ENCODE results near the gene PDLIM7. TPM values are rescaled to one million over a fixed set of nuclear protein-coding genes. Genes with fewer than 3 reads are reported as not detected.
A peak's percentile ranks its signal among the peaks of the same experiment; 100 is the strongest.

The PDLIM7 gene
- total RNA-seq, 2 experiments from 2014 or later: 38.8 to 58.0 TPM

DNA sequence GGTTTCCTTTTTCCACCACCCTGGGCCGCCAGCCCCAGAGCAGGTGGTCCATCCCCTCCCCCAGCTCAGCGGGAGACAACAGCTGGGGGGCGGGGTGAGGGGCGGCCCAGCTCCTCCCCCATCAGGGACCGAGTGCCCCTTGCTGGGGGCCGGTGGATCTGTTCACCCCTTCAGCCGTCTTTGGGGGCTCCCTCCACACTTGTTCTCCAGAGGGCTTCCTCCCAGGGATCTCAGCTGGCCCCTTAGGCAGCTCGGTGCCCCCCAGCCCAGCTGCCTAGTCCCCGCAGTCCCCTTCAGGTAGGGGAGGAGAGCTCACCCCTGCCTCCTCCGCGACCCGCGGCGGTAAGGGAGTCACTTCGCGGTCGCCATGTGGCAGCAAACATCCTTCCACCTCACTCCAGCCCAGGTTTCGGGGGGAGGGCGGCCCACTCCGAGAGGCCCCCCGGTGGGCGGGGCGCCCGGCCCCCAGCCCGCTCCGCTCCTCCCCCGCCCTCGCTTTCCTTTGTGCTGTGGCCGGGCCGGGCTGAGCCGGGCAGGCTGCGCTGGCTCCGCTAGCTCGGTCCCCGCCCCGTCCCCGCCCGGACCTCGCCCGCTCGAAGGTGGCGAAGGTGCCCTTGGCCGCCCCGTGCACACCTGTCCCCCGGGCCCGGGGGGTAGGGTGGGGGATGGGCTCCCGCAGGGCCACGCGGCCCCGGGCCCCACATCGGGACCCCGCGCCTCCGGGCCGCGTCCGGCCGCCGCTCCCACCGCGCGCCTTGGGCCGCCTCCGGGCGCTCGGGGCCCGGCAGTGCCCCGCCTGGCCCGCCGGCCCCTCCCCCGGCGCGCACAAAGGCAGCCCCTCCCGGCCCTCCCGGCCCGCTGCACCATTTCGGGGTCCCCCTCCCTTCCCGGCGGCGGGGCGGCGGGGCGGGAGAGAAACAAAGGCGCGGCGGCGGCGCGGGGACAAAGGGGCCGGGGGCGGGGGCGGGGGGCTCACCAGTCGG is 24.7 kb downstream of the PDLIM7 start:
- Histone ChIP-seq H3K9me3 (ENCODE audit: low read length) (no peaks in the 10 kb centered on the region), H3K4me2 (ENCODE audit: low read length) (peak overlapping the region; percentile 67), H3K79me2 (ENCODE audit: insufficient read depth, low read depth, low read length) (no peaks in the 10 kb centered on the region), H3K4me3 (ENCODE audit: low read depth, low read length, poor library complexity, severe bottlenecking) (peak overlapping the region; percentile 65), H3K36me3 (ENCODE audit: insufficient read depth, low read length) (no peaks in the 10 kb centered on the region), H3K9me2 (ENCODE audit: insufficient read depth, low read length) (no peaks in the 10 kb centered on the region), H3K4me1 (ENCODE audit: insufficient read depth, low read length, poor library complexity, severe bottlenecking) (peaks cover 10% of the 10 kb centered on the region), H4K20me1 (ENCODE audit: insufficient read depth, low read length) (no peaks in the 10 kb centered on the region), H3K27ac (ENCODE audit: low read depth, low read length, poor library complexity, severe bottlenecking) (peak overlapping the region; percentile 0), H2AFZ (ENCODE audit: low read length) (no peak overlapping the region)
- CTCF ChIA-PET (ENCODE audit: unreplicated experiment): interaction anchor here (0.5 to 1.1 kb wide), 4 partner anchors 22 to 140 kb away, joined by 3 to 4 read pairs (median 3); no protein-coding TSS in a partner anchor
- TF ChIP-seq, protein P1, sequence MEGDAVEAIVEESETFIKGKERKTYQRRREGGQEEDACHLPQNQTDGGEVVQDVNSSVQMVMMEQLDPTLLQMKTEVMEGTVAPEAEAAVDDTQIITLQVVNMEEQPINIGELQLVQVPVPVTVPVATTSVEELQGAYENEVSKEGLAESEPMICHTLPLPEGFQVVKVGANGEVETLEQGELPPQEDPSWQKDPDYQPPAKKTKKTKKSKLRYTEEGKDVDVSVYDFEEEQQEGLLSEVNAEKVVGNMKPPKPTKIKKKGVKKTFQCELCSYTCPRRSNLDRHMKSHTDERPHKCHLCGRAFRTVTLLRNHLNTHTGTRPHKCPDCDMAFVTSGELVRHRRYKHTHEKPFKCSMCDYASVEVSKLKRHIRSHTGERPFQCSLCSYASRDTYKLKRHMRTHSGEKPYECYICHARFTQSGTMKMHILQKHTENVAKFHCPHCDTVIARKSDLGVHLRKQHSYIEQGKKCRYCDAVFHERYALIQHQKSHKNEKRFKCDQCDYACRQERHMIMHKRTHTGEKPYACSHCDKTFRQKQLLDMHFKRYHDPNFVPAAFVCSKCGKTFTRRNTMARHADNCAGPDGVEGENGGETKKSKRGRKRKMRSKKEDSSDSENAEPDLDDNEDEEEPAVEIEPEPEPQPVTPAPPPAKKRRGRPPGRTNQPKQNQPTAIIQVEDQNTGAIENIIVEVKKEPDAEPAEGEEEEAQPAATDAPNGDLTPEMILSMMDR (conservative IDR thresholded peaks at IDR 0.05; ENCODE audit: low read length): no peak
- TF ChIP-seq EZH2phosphoT487 (IDR thresholded peaks at IDR 0.05; ENCODE audit: borderline replicate concordance, low read depth, low read length): no peak
- POLR2A ChIA-PET: interaction anchor here (0.6 to 0.8 kb wide), 2 partner anchors 29 to 47 kb away, joined by 3 read pairs; partner anchors contain the start of gene GRK6
- intact Hi-C loops (cut with micrococcal nuclease; ENCODE audit: unreplicated experiment): no loop called here
- no TSS peak for BruUV-seq (replicated peaks)
- DNase-seq (ENCODE audit: low spot score): peak; percentile 45

DNA sequence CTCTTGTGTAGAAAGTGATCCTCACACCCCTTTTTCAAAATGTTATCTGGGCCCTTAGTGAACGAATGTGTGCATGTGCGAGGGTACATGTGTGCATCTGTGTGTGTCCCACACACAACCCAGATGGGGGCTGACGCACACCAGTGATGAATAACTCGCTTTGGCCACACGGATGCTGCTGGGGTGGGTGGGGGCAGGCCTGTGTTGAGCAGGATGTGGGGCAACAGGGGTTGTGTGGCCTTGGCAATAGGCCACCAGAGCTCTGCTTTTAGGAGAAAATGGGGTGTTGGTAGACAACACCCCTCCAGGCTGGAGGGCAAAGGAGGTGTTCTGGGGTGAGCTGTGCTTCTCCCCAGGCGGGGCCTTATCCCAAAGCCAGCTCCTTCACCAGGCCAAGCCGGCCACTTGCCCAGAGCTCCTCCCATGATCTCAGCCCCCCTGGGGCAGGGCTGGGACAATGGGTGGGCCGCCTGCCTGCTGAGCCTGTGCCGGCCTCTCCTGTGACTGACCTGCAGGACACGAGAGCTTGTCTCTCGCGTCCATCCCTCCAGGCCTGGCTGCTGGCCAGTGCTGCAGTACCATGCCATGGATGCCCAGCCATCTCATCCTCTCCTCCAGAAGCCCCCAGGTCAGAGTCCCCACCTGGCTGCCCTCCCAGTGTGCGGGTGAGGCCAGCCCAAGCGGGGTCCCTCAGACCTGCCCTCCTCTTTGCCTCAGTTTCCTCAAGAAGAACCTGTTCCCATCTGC is 25.6 kb downstream of the PDLIM7 start:
- Histone ChIP-seq H3K27ac (ENCODE audit: low read depth, low read length, poor library complexity, severe bottlenecking) (no peak overlapping the region), H3K4me2 (ENCODE audit: low read length) (peak overlapping the region; percentile 67), H3K36me3 (ENCODE audit: insufficient read depth, low read length) (no peaks in the 10 kb centered on the region), H3K4me3 (ENCODE audit: low read depth, low read length, poor library complexity, severe bottlenecking) (peak overlapping the region; percentile 65), H4K20me1 (ENCODE audit: insufficient read depth, low read length) (no peaks in the 10 kb centered on the region), H3K9me3 (ENCODE audit: low read length) (no peaks in the 10 kb centered on the region), H2AFZ (ENCODE audit: low read length) (no peak overlapping the region), H3K79me2 (ENCODE audit: insufficient read depth, low read depth, low read length) (no peaks in the 10 kb centered on the region), H3K9me2 (ENCODE audit: insufficient read depth, low read length) (no peaks in the 10 kb centered on the region), H3K4me1 (ENCODE audit: insufficient read depth, low read length, poor library complexity, severe bottlenecking) (peaks cover 10% of the 10 kb centered on the region)
- no peak for DNase-seq (ENCODE audit: low spot score)
- ChIA-PET POLR2A (interaction anchor here (0.6 kb wide), 2 partner anchors 46 to 348 kb away, joined by 3 read pairs; partner anchors contain the start of gene GRK6), CTCF (ENCODE audit: unreplicated experiment) (interaction anchor here (0.7 to 1.1 kb wide), 2 partner anchors 123 to 139 kb away, joined by 3 read pairs; no protein-coding TSS in a partner anchor)
- intact Hi-C loops (cut with micrococcal nuclease; ENCODE audit: unreplicated experiment): no loop called here
- TF ChIP-seq EZH2phosphoT487 (IDR thresholded peaks at IDR 0.05; ENCODE audit: borderline replicate concordance, low read depth, low read length): no peak
- TF ChIP-seq, protein P1 (conservative IDR thresholded peaks at IDR 0.05; ENCODE audit: low read length): no peak
- no TSS peak for BruUV-seq (replicated peaks)

Data from OCI-LY7 (cell line).